GM21737 (cell line): ENCODE data around the gene MYH6.

Source experiments
- ATAC-seq: cut with Tn5 transposase; IDR thresholded peaks from one replicate; pipeline ENCODE4 v1.9.1; 2021; ENCODE audit warnings: mild to moderate bottlenecking, moderate library complexity; ENCODE audit not compliant: unreplicated experiment

MYH6 gene

GRCh38 chr14:23379366-23380196, 28.5 kb downstream of the MYH6 start:
- ATAC-seq = no peak

- no peak for ATAC-seq
These were observed 29.4 kb downstream of the MYH6 start for GRCh38 chr14:23378612-23379220.

GRCh38 chr14:23377573-23378563, 30.2 kb downstream of the MYH6 start:
- ATAC-seq = no peak

GRCh38 chr14:23377198-23377550, 30.9 kb downstream of the MYH6 start:
- no peak for ATAC-seq

GRCh38 chr14:23376482-23377197, 31.4 kb downstream of the MYH6 start, which contains the start of gene CMTM5:
TSS of gene CMTM5 (plus strand) at chr14:23377046. CDS start at chr14:23377252, 206 bp downstream.
- ATAC-seq = no peak

GRCh38 chr14:23375527-23376251, 32.4 kb downstream of the MYH6 start:
- ATAC-seq = no peak

GRCh38 chr14:23373041-23373440, 35.0 kb downstream of the MYH6 start:
- no peak for ATAC-seq

- no peak for ATAC-seq
These were observed 35.6 kb downstream of the MYH6 start, which contains the start of gene IL25 for GRCh38 chr14:23372509-23372908. TSS of gene IL25 (plus strand) at chr14:23372809.

- ATAC-seq = no peak
These were observed 36.2 kb downstream of the MYH6 start for GRCh38 chr14:23371865-23372264.

- no peak for ATAC-seq
These were observed 37.9 kb downstream of the MYH6 start for GRCh38 chr14:23370221-23370620.

GRCh38 chr14:23366426-23366921, 41.6 kb downstream of the MYH6 start:
- no peak for ATAC-seq

- ATAC-seq = no peak
These were observed 42.2 kb downstream of the MYH6 start for GRCh38 chr14:23365732-23366425.

GRCh38 chr14:23365036-23365731, 42.9 kb downstream of the MYH6 start, which contains the start of gene EFS:
TSS of gene EFS (minus strand) at chr14:23365172. CDS start at chr14:23365025, 147 bp downstream.
- ATAC-seq = no peak

GRCh38 chr14:23364164-23365035, 43.7 kb downstream of the MYH6 start:
- no peak for ATAC-seq

GRCh38 chr14:23362200-23362599, 45.9 kb downstream of the MYH6 start:
- ATAC-seq = no peak

- ATAC-seq = no peak
These were observed 46.3 kb downstream of the MYH6 start for GRCh38 chr14:23361763-23362162.

GRCh38 chr14:23361320-23361719, 46.8 kb downstream of the MYH6 start:
- no peak for ATAC-seq
